Measurements from ENCODE around the gene FDXR.

The FDXR gene

DNA sequence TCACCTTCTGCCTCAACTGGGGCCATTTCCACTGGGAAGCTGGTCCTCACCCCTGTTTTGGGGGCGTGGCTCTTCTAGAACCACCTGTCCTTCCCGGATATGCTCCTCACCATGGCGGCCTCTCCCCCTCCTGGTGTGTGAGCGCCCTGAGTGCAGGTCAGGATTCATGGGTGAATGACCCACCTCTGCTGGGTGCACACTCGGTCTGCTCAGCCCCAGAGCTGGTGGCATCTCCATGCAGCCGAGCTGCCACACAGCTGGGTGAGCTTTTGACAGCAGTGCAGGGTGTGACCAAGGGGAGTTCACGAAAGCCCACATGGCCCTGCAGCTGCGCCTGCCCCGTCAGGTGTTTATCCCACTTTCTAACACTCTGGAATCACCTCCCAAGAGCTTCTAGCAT, 40.4 kb downstream of the FDXR start:
- DNase-seq: no peak

DNA sequence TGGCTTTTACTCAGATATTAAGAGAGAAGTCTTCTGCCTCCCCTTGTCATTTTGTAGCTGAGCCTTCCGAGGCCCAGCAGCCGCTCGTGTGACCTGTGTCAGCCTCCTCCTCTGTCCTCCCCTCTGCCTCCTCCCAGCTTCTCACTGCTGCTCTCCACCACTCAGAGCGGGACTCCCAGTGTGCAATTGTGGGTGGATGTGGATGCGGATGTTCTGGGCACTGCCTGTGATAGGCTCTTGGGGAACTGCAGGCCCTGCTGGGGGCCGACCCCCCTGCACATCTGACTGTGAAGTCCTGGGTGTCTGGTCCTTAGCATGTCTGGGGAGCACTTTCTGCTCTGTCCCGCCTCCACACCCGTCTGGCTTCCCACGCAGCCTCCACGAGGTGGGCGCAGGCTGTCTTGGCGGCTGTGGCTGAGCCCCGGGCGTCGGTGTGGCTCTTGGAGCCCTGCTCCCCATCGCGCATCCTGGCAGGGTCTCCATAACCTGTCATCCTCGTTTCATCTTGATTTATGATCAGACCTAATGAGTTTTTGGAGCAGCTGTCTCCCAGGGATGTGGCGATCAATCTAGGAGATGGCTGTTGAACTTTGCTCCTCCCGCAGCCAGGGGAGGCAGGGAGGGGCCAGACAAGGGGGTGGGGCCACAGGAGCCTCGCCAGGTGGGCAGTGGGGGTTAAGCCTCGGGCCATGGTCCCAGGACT, 41.2 kb downstream of the FDXR start:
- DNase-seq: no peak

DNA sequence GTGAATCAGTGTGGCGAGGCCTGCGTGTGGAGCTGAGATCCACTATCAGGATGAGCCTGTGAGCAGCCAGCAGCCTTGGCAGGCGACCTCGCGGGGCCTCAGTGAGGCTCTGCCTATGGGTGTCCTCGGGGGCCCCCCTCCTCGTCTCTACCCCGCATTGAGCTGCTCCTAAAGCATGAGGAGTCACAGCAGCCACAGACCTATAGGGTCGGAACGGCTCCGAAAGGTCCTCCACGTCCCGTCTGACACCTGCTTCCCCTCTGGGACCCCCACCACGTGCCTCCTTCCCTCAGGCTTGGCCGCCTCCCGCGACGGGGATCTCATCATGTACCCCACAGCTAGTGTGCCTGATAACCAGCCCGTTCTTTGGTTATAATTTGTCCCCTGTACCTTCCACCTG, 41.9 kb downstream of the FDXR start:
- DNase-seq: no peak

DNA sequence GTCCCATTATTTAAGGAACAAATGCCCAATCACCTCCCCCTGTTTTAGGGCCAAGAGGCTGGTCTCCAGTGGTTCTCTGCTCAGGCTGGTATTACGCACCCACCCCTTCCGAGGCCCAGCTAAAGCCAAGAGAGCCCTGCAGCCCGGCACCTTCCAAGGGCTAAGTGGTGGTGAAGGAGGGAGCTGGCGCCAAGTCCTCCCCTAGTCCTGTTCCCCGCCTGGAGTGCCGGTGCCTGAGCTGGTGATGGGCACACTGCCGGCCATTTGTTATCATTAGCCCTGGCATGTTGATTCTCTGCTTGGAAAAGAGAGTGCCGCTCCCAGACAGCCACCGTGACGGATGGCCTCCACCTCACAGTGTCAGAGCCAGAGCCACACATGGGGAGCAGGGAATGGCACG, 45.0 kb downstream of the FDXR start:
- DNase-seq: no peak

DNA sequence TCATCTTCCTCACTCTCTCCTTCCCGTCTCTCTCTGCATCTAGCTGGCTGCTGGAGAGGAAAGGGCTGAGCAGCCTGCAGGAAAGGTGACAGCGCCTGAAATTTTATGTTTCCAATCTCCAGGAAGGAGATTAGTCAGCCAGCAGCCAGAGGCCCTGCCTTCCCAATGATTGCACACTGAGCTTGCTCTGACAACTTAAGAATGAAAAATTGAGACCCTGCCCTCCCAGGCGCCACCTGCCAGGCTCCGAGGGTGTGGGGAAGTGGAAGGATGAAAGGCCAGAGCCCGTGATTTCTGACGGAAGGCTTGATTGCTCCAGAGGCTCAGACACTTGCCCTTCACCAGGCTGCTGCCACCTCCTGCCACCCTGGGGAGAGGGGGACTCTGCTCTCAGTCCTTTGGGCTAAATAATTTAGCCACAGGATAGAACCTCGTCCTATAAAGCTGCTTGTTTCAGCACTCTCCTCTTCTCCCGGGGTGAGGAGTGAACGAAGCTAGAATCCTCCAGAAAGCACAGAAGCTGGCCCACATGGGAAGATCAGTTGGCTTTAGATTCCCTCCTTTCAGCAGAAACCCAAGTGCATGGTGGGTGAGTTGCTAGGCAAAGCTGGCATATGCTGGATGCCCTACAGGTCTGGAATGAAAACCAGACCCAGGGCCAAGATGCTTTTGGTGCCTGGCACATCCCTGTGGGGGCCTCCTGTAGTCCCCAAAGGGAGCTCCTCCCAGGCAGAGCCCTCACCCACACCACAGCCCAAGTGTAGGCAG, 46.7 kb downstream of the FDXR start:
- no peak for DNase-seq

DNA sequence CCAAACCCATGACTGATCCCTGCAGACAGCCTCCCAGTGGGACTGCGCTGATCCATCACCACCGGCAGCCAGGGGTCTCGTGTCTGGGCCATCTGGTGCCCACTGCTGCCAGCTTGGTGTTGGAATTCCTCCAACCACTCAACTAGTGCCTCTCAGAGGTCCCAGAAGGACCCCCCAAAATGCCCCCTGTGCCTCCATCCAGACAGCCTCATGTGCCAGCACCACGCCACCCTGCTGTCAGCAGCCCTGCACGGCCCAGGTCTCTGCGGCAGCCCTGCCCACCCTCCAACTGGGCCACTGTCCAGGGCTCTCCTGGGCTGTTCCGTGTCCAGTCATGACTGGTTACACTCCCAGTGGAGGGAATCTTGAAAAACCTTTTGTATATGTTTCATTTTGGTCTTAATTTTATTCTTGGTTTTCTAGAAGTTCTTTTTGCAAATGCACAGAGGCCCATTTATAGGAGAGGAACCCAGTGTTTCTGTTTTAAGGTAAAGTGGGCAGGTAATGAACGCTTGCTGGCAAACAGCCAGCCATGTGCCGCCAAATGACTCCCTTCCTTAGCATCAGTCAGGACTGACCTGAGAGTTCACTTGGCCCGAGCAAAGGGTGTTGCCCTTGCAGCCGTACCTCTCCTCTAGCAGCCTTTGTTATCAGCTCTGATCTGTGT, 47.7 kb downstream of the FDXR start:
- DNase-seq: no peak

DNA sequence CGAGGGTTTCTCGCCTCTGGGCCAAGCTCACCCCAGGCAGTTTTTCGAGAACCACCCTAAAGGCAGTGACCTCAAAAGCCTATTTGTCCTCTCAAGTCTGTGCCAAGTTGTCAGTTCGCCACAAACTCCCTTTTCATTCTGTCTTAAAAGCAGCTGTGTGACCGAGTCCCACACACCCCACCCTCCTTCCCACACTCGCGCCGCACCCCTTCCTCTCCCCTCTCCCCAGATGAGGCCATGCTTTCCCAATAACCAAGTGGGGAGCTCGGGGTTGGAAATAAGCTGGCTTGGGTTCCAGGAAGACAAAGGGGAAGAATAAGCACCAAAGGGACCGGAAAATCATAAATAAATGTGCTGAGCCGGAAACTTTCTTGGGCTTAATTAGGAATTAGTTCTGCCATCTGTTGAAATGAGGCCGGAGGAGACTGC, 49.8 kb downstream of the FDXR start:
- no peak for DNase-seq

DNA sequence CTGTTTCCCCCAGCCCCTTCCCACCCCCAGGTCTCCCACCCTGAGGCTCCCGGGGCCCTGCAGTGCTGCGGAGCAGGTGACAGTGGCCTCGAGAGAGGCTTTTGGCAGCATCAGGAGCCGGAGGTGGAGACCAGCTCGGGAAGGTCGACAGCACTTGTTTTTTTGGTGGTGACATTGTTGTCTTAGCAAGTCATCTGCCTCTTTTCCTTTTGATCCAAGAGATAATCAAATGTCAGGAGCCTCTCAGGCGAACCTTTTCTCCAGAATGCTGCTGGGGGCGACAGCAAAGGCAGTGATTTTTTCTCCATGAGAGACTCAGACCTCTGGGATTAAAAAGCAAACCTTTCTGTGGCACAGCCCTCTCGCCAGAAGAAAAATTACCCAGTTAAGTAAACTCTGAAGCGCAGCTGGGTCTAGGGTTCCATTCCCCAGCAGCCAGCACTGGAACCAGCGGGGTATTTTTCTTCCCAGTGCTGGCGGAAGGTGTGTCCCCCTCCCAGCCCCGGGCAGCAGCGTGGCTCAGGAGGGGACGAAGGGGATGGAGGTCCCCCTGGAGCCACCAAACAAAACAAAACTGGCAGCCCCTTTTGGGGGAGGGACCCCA, 50.4 kb downstream of the FDXR start:
- no peak for DNase-seq

DNA sequence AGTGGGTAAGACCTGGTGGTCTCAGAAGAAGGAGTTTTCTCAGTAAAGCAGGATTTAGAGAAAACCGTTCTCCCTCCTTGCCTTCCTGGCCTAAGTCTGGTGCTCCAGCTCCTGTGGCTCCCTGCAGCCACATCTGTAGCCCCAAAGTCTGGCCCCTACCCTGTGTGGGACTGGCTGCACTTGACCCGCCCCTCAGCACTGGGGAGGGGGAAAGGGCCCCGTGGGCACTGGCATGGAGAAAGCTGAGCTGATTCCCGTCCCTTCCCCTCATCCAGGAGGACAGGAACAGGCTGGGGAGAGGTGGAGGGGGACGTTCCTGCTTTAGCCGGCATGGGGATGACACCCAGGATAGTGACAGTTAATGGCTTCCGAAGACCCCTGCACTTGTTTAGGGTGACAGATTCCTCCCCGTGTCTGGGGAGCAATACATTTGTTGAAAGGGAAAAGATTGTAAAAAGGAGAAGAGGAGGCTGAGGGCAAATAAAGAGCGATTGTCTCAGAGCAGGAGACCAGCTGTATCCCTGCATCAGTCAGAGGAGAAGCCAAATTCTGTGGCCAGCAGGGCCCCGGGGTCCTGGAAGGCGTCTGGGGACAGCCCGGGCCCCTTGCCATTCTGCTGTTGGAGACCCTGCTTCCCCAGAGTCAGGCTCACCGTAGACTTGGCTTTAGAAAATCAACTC, 51.0 kb downstream of the FDXR start:
- DNase-seq: no peak

DNA sequence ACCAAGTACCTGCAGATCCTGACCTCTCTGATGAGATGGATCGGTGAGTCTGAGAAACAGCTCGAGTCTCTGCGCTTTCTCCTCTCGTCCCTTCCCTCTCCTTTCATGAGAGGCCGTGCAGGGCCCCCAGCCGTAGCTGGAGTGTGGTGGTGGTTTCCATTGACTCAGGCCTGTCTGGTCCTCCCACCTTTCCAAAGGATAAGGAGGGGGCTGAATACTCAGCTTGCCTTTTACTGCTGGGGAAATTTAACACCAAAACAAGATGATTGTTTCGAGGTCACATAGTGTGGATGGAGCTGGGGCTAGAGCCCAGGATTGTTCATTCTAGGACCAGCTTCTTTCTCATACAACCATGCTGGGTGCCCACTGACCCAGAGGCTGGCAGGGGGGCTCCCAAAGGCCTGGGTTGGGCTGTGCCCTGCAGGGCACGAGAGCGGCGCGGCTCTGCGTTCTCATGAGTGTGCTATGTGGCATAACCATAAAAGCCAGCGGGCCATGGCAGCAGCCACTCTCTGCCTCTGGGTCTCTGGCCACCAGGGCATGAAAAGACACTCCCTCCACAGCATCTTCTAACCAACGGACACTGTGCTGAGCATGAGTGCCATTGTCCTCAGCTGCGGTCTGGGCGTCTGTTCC, 52.9 kb downstream of the FDXR start:
- peak; percentile 67 for DNase-seq

DNA sequence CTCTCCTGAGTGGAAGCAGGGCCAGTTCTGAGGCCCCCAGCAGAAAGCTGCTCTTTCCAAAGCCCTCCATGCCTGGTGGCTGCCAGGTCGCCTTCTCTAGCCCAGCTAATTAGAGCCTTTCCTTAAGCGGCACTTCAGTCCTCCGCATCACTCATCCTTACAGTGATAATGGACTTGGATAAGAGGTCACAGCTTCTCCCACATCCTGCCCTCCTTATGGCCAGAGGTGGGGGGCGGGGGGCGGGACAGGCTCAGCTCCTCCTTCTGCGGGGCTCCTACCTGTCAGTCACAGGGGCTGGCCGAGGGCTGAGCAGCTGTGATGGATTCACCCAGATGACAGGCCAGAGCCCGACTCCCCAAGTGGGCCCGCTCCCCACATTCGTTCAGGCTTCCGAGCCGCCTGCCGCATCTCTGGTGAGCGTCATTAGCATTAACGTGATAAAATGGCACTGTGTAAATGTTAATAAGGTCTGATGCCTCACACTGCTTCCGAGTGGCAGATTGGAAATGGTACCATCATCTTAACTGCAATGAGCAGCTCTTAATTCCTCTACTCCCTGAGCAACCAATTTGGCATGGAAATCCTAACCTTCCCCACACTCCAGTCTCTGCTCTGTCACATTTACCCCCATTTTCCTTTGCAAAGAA, 54.4 kb downstream of the FDXR start:
- no peak for DNase-seq

DNA sequence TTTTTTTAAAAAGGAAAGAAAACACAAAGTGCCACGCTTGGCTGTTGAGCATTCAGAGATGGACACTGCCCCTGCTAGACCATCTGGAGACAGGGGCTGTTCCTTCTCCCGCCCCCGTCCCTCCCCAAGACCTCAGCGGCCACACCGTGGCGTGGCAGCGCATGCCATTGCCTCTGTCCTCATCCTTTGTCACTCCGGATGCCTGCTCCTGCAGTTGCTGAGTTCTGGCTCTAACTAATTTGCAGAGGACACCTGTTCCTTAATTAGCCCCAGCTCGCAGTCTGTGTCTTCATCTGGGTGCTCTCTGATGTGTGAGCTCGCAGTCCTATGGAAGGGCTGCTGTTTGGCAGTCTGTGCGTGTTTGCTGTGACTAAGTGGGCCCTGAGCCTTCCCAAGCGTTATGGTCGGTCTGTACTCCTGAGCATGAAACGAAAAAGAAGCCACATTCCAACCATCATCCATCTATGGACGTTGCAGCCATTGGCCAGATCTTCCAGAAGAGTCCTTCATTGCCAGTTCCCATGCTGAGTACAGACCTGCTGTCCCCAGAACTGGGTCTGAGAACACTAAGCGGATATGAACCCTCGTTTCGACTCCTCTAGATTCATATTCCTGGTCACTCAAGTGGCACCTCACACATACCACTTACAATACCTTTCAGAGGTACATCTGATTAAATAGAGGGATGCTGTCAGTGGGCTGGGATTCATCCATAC, 55.7 kb downstream of the FDXR start:
- no peak for DNase-seq

DNA sequence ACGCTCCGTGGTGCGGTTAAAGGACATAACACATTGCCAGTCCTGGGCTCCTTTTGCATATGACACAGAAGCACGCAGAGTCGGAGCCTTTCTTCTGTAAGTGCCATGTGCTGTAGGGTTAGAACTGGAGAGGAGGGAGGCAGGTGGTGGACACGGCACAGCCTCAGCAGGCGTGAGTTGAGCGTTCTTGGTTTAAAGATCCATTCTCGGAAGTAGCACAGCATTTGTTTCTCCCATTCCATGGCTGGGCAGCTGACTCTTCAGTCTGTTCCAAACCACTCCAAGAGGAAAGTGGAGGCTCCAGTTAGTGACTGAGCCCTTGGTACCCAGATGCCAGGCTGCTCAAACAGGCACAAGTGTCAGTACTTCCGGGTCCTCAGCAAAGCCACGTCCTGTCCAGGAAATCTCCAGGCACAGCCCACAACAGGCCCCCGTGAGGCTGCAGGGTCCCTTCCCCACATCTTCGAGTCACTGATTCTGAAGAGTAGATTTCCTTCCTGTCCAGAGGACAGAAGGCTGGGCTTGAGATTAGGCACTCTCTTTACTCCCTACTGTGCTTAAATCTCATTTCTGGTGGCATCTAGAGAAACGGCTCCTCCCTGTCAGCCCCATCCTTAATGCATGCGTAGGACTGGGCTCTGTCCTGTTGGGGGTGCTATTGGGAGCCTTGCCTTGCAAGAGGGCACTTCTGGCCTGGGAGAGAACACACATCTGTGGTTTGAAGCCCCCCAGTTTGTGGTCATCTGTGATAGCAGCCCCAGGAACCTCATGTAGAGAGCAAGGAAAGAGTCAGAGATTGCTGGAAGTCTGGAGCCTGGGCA, 57.0 kb downstream of the FDXR start:
- no peak for DNase-seq

DNA sequence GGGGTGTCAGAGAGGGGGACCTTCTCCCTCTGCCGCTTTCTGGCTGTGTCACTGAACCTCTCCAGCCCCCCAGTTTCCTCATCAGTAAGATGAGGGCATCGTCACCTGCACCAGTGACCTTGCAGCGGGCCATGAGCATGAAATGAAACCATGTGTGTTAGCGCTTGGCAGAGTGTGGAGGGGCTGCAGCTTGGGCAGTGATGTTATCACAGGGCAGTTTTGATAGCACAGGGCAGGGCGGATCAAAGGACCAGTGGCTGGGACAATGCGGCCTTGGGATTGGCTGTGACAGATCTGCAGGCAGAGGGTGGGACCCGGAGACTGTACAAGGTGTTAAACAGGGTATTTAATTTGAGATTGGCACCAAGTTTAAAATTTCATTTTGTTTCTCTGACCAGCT, 57.7 kb downstream of the FDXR start:
- DNase-seq: no peak

DNA sequence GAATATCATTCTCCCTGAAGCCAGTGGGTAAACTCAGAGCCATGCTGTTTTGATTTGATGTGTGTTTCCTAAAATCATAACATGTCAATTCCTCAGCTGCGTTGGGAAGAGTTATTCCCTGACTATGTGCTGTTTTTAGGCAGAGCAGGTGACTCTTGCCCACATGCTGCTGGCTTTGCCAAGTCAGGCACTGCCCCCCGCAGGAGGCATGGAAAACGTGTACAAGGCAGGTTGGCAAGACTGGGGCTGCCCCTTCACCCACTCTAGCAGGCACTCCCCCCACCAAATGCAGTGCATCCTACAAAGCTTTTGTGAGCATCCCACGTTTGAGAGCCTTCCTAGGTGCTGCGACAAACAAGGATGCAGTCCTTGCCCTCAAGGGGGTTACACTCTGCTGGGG, 58.3 kb downstream of the FDXR start:
- DNase-seq: no peak
